NCI-H2029 (cell line): ENCODE data around the gene GABPB1.

Source experiments
- DNase-seq: peaks from one replicate; lab custom pipeline; 2025; lab: John Stamatoyannopoulos, UW

GABPB1 gene

DNA sequence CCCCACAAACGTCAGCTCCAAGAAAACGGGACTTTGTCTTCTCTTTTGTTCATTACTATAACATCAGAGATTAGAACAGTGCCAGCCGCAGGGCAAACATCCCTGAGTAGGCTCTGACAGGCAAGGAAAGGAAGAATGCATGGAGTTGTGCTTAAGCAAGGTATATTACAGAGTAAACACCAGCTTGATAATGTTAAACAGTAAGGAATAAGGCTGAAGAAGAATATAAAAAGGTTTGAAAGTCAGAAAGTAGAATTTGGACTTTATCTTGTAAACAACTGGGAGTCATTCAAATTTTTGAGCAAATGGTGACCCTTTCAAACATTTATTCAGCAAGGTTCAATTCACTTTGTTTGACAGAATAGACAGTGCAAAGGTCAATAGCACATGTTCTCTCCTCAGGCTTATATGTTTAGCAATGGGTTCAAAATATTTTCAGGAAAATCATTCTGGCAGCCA is 11.0 kb downstream of the GABPB1 start:
- no peak for DNase-seq

GRCh38 chr15:50341616-50342136 is 13.3 kb downstream of the GABPB1 start:
- DNase-seq = no peak

DNA sequence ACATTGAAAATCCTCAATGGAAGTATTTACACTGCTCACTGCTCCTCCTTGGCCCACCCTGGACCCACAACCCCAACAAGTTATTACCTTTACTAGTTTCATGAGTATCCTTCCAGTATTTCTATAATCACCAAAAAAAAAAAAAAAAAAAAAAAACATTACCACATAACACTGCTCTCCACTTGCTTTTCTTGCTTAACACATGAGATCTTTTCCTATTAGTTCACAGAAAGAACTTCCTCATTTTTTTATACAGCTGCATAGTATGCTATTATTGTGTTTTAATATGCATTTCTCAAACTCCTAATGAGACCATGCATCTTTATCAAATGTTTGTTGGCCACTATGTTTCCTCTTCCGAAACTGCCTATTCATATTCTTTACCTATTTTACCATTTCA is 14.6 kb downstream of the GABPB1 start:
- DNase-seq = no peak

DNA sequence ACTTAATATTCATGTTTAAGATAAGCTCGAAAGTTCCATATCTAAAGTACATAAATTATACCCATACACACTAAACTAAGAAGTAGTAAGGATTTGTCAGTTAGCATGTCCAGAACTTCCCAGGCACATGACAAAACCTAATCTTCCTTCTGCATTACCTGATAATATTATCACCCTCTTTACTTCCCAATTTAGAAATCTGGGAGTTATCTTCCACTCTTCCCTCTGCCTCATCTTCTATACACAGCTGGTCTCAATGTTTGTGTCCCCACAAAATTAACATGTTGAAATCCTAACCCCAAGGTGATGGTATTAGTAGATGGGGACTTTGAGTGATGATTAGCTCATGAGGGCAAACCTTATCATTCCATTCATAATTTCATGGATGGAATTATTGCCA is 15.3 kb downstream of the GABPB1 start:
- no peak for DNase-seq

DNA sequence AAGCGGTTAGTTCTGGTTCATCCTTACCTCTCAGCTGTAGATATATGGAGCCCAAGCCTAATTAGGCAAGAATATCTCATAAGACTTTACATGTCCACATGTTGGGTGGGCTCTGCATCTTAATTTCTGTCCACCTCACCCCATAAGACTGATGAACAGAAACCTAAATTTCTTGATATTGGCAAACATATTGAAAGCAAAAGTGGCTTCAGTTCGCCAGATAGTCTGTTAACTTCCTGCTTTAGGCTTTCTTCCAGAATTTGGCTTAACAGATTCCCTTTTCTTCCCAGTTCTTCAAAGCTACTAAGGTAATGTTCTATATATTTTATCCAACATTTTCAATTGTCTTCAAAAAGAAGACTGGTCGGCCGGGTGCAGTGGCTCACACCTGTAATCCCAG is 19.7 kb downstream of the GABPB1 start:
- DNase-seq = no peak

DNA sequence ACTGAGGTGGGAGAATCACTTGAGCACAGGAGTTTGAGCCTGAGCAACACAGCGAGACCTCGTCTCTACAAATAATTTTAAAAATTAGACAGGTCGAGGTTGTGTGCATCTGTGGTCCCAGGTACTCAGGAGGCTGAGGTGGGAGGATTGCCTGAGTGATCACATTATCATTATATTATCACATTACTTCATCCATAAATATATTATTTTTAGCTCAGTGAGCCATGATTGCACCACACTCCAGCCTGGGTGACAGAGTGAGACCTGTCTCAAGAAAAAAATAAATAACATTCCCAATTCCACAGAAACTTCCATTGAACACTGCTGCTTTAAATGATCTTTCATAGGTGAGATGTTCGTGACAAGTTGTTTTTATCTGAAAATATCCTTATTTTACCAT is 21.8 kb downstream of the GABPB1 start:
- no peak for DNase-seq

DNA sequence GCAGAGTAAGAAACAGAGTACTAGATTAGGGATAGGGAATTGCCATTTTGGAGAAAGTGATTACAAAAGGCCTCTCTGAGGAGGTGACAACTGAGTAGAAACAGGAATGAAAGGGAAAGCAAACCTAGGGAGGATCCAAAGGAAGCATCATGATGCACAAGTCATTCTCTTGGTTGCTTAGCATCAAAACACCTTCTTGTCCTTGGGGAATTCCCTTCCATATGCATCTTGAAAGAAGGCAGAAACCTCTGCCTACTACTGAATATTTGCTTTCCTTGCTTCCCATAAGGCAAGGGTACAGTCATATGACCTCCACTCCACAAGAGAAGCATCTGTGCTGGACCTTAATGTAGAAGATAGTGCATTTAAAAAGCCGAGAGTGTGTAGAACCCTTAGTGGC is 24.1 kb downstream of the GABPB1 start:
- no peak for DNase-seq

- no peak for DNase-seq
Observed at GRCh38 chr15:50328116-50328515, 26.9 kb downstream of the GABPB1 start.

GRCh38 chr15:50321680-50322210 is 33.3 kb downstream of the GABPB1 start:
- no peak for DNase-seq

DNA sequence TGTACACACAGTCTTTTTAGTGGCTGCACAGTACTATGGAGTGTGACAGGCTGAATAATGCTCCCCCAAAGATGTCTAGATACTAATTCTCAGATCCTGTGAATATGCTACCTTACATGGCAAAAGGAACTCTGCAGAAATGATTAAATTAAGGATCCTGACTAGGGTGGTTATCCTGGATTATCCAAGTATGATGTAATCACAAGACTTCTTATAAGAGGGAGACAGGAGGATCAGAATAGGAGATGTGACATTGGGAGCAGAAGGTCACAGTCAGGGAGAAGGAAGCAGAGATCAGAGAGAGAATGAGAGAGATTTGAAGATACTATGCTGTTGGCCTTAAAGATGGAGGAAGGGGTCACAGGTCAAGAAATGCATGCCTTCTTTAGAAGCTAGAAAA is 34.5 kb downstream of the GABPB1 start:
- no peak for DNase-seq

DNA sequence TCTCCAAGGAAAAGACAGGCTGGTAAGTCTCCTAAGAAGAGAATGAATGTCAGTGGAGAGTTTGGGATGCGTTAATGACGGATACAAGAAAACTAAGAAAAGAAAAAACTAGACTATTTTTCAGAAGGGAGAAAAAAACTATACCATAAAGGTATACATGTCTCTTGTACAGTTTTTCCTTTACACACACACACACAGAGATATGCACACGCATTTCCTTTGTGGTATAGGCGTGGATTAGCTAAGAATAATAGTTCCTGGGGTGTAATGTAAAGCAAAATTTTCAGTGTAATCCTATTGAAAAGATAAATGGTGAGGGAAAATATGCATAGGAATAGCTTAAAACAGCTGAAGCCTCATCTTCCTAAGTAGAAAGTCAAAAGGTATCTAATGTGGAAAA is 36.3 kb downstream of the GABPB1 start:
- no peak for DNase-seq

GRCh38 chr15:50315814-50316630 is 39.0 kb downstream of the GABPB1 start:
- DNase-seq = no peak

DNA sequence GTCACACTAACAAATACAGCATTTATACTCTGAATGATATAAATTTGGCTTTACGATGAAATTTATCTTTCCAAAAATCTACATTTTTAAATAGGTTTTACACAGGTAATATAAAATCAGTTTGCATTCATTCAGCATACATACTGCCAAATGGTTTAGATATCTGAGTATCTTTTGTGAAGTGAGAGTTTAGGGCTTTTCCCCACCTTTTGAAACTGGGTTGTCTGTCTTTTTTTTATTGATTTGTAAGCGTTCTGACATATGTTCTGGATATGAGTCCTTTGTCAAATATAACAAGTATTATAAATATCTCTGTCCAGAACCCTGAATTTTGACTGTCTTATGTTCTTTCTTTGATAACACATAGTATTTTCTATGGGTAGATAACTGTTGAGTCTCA is 42.4 kb downstream of the GABPB1 start:
- no peak for DNase-seq

GRCh38 chr15:50307799-50308198 is 47.2 kb downstream of the GABPB1 start:
- no peak for DNase-seq

- no peak for DNase-seq
Observed at GRCh38 chr15:50304836-50305235, 50.2 kb downstream of the GABPB1 start.

DNA sequence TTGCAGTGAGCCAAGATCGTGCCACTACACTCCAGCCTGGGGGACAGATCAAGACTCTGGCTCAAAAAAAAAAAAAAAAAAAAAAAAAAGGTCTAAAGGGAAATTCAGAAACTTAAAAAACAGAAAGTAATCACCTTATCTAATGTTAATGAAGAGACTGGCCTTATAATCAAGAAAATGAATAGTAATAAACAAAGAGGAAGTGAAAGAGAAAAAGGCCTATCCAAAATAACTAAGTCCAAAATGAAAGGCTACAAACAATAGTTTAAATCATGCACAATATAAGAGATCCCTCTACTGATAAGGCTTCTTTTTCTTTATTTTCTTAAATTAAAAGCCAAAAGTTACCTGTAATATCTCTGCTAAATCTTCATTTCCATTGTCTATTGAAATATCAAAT is 52.4 kb downstream of the GABPB1 start:
- DNase-seq = no peak

GRCh38 chr15:50298340-50298739 is 56.7 kb downstream of the GABPB1 start:
- no peak for DNase-seq

GRCh38 chr15:50295966-50296365 is 59.0 kb downstream of the GABPB1 start:
- DNase-seq = no peak

DNA sequence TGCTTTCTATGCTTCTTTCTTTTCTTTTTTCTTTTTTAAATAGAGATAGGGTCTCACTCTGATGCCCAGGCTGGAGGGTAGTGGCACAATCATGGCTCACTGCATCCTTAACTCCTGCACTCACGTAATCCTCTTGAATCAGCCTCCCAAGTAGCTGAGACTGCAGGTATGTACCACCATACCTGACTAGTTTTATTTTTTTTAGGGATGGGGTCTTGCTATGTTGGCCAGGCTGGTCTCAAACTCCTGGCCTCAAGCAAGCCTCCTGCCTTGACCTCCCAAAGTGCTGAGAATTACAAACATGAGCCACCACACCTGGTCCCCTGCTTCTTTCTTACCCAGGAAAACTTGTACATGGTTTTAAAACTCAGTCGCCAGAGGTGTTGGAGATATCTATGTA is 65.2 kb downstream of the GABPB1 start:
- DNase-seq = no peak

GRCh38 chr15:50287324-50288116 is 67.5 kb downstream of the GABPB1 start:
- DNase-seq = no peak

- DNase-seq = no peak
Observed at GRCh38 chr15:50281427-50281826, 73.6 kb downstream of the GABPB1 start.

GRCh38 chr15:50280271-50280670 is 74.7 kb downstream of the GABPB1 start:
- no peak for DNase-seq

GRCh38 chr15:50278496-50278895 is 76.5 kb downstream of the GABPB1 start:
- DNase-seq = no peak
